HepG2 (cell line): Measurements from ENCODE around the gene TRPT1. TPM values are rescaled to one million over a fixed set of nuclear protein-coding genes. Genes with fewer than 3 reads are reported as not detected.

ENCODE experiments used
- IRX3 ChIP-seq: sonication (generic); formaldehyde crosslinking; IDR thresholded peaks from 2 replicates; pipeline ENCODE4 v1.8.1; 2023; ENCODE audit warnings: mild to moderate bottlenecking, low read depth, missing genetic modification reagents, borderline replicate concordance
- MAF1 ChIP-seq: sonication (generic); formaldehyde crosslinking; IDR thresholded peaks from 2 replicates; pipeline ENCODE4 v1.5.0; 2020; ENCODE audit warnings: missing genetic modification reagents, borderline replicate concordance
- MXI1 ChIP-seq: IDR thresholded peaks from 3 replicates; pipeline ENCODE4 v1.6.1; 2012; ENCODE audit warnings: low read depth, low read length, inconsistent platforms, borderline replicate concordance
- RFX5 ChIP-seq: IDR thresholded peaks from 2 replicates; pipeline ENCODE4 v1.6.1; 2011; ENCODE audit warnings: low read depth, low read length, improper control_type of control experiment
- ZNF619 ChIP-seq: sonication (generic); formaldehyde crosslinking; IDR thresholded peaks from 2 replicates; pipeline ENCODE4 v1.4.0; 2020; ENCODE audit warnings: mild to moderate bottlenecking, missing genetic modification reagents
- polyA plus RNA-seq, 8 experiments: library from polyadenylated mRNA; depleted of rRNA in 3 of 8; stranded (reverse) in 7 of 8; unstranded in 1 of 8; fragments of >200 nt; fragmentation: Illumina TruSeq in 4 of 8; extraction: Trizol in 4 of 8; gene quantifications; 2 replicates each; pipeline versions ENCODE4 v1.2.1 to v1.2.3, GENCODE V29; 2011 to 2016; ENCODE audit warnings: low read depth in 4 of 8, missing spikeins in 1 of 8, mixed read lengths in 1 of 8; ENCODE audit not compliant: insufficient read depth in 1 of 8
- total RNA-seq, 5 experiments: library from RNA; depleted of rRNA; stranded (reverse); fragments of >200 nt; fragmentation: Illumina TruSeq; extraction: Trizol; gene quantifications; 2 replicates each; pipeline ENCODE4 v1.2.3, GENCODE V29; 2016; ENCODE audit warnings: low read depth in 1 of 5
- TF ChIP-seq, protein P1 (sequence below), 2 experiments: fragments of 450-650 bp in 1 of 2; sonication (generic) in 1 of 2; formaldehyde crosslinking in 1 of 2; IDR thresholded peaks; 2 replicates each; pipeline versions ENCODE4 v1.6.1 to v1.8.0; 2016 to 2022; ENCODE audit warnings: antibody characterized with exemption in 1 of 2, mild to moderate bottlenecking in 1 of 2, missing genetic modification reagents in 1 of 2

TRPT1 gene
- total and polyA plus RNA-seq, 2 of the 13 experiments (the other 11 are each of a cell fraction or from before 2014, with no cell fraction given) = 24.8 to 40.7 TPM

DNA sequence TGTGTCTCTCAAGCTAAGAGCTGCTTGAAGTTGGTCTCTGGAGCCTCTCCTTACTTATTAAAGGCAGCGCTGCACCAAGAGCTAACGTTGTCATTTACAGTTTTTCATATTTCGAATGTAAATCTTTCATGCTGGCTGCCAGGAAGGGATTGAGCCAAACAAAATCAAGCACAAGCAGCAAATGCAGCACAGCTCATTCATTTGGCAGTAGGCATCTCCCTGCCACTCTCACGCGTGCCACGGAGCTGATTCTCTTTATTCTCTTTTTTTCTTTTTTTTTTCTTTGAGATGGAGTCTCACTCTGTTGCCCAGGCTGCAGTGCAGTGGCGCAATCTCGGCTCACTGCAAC, 7.0 kb upstream of the TRPT1 start (continued):
- TF ChIP-seq, protein P1, sequence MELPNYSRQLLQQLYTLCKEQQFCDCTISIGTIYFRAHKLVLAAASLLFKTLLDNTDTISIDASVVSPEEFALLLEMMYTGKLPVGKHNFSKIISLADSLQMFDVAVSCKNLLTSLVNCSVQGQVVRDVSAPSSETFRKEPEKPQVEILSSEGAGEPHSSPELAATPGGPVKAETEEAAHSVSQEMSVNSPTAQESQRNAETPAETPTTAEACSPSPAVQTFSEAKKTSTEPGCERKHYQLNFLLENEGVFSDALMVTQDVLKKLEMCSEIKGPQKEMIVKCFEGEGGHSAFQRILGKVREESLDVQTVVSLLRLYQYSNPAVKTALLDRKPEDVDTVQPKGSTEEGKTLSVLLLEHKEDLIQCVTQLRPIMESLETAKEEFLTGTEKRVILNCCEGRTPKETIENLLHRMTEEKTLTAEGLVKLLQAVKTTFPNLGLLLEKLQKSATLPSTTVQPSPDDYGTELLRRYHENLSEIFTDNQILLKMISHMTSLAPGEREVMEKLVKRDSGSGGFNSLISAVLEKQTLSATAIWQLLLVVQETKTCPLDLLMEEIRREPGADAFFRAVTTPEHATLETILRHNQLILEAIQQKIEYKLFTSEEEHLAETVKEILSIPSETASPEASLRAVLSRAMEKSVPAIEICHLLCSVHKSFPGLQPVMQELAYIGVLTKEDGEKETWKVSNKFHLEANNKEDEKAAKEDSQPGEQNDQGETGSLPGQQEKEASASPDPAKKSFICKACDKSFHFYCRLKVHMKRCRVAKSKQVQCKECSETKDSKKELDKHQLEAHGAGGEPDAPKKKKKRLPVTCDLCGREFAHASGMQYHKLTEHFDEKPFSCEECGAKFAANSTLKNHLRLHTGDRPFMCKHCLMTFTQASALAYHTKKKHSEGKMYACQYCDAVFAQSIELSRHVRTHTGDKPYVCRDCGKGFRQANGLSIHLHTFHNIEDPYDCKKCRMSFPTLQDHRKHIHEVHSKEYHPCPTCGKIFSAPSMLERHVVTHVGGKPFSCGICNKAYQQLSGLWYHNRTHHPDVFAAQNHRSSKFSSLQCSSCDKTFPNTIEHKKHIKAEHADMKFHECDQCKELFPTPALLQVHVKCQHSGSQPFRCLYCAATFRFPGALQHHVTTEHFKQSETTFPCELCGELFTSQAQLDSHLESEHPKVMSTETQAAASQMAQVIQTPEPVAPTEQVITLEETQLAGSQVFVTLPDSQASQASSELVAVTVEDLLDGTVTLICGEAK (IDR thresholded peaks at IDR 0.05) = no peak
- TF ChIP-seq, protein P1 (CRISPR knock-in tag; IDR thresholded peaks at IDR 0.05) = no peak
- TF ChIP-seq MAF1 (CRISPR knock-in tag) (no peak), MXI1 (no peak), ZNF619 (CRISPR knock-in tag) (no peak), IRX3 (CRISPR knock-in tag) (no peak), RFX5 (no peak)
